ENCODE data around the gene RPL28. TPM values are rescaled to one million over a fixed set of nuclear protein-coding genes. Genes with fewer than 3 reads are reported as not detected.

RPL28 gene
- total and polyA plus RNA-seq, 2 of the 13 experiments (the other 11 are each of a cell fraction or from before 2014, with no cell fraction given) = 105 to 420 TPM

DNA sequence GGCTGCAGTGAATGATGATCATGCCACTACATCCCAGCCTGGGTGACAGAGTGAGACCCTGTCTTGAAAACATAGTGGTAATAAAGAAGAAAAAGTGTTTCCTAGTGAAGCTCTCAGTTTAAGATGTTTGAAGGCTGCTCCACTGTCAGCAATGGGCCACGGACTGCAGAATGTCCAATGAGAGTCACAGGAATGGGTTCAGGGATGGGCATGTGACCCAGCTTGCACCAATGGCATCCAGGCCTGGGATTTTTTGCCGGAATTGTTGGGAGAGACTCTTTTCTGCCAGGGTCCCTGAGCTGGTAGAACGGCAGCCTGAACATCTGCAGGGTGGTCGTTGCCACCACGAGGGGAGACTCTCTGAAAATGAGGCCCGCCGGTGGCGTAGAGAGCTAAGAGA lies 51.1 kb downstream of the RPL28 start:
- ATAC-seq (no peak), DNase-seq (ENCODE audit: low spot score) (no peak), FAIRE-seq (no peak)
- H3K27me3 ChIP-seq (ENCODE audit: control insufficient read depth in 1 of 2, insufficient read depth in 2 of 2, low read length in 2 of 2) = peaks cover 4 to 19% of the 10 kb centered on the region in 2 experiments; a peak in 4 of 5 replicates
- no peaks in the 10 kb centered on the region for H3K36me3 ChIP-seq (replicated peaks in 1 of 2; ENCODE audit: control insufficient read depth in 1 of 2, insufficient read depth in 2 of 2, low read length in 2 of 2)
- no peak overlapping the region for H3K4me2 ChIP-seq (ENCODE audit: low read depth, low read length)
- TF ChIP-seq ZNF143 (CRISPR knock-in tag; IDR thresholded peaks at IDR 0.05) (no peak), SPEN (CRISPR knock-in tag; IDR thresholded peaks at IDR 0.05; ENCODE audit: low read depth) (0 out of 2 replicates have a peak, but pooled peaks have one; percentile 3)
- H4K20me1 ChIP-seq (ENCODE audit: insufficient read depth, low read length) = peaks cover 4% of the 10 kb centered on the region; the same call in 1 of the 2 replicates
- intact Hi-C loops (cut with micrococcal nuclease; ENCODE audit: unreplicated experiment) (no loop called here), in situ Hi-C loops (cut with HindIII; ENCODE audit: extremely low pct_ligation_motif_present, low pct_unique_long_range_greater_than_20kb) (no loop called here)
- POLR2A ChIA-PET = interaction anchor here (0.7 to 1.2 kb wide), 4 partner anchors 23 to 319 kb away, joined by 3 to 8 read pairs (median 4); partner anchors contain the start of genes ISOC2 and UBE2S
- no peak overlapping the region for H3K9ac ChIP-seq (ENCODE audit: insufficient read depth, low read depth, low read length)
- no TSS peak for BruUV-seq (replicated peaks)
- no peaks in the 10 kb centered on the region for H3K9me3 ChIP-seq (ENCODE audit: low read length)
- no peak overlapping the region for H3K27ac ChIP-seq (ENCODE audit: extremely low read length, insufficient read depth, low read length)
- H3K4me3 ChIP-seq (replicated peaks in 1 of 3; ENCODE audit: insufficient read depth in 1 of 3, low read depth in 2 of 3, low read length in 3 of 3) = no peak overlapping the region
- H3K79me2 ChIP-seq (ENCODE audit: insufficient read depth, low read length) = no peaks in the 10 kb centered on the region
- CTCF ChIA-PET (ENCODE audit: low intra/inter-chr PET ratio, low total read pairs) = no interaction called here
- 17% methylated on average over 4 of the region's 8 CpGs for WGBS (ENCODE audit: low lambda C conversion rate)
- no peak overlapping the region for H2AFZ ChIP-seq (ENCODE audit: low read length)
- H3K4me1 ChIP-seq (ENCODE audit: insufficient read depth, low read length) = no peaks in the 10 kb centered on the region

DNA sequence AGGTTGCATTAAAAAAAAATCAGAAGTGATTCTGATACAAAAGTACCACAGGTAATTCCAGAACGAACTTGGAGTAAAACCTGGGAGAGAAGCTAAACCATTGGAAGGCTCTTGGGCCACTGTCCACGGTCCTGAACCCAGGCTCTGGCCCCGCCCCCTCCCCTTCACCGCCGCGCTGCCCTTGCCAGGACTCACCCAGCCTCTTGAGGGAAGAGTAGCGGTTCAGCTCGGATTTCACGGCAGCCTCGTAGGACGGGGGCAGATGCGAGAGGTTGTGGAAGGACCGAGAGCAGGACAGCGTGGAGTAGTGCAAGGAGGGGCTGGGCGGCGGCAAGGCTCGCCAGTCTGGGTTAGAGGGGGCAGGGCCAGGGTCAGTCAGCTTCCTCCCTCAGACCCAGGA lies 51.7 kb downstream of the RPL28 start:
- Histone ChIP-seq H3K27ac (ENCODE audit: extremely low read length, insufficient read depth, low read length) (no peak overlapping the region), H4K20me1 (ENCODE audit: insufficient read depth, low read length) (peaks cover 4% of the 10 kb centered on the region; the same call in 1 of the 2 replicates), H3K36me3 (replicated peaks in 1 of 2; ENCODE audit: control insufficient read depth in 1 of 2, insufficient read depth in 2 of 2, low read length in 2 of 2) (no peaks in the 10 kb centered on the region), H3K27me3 (ENCODE audit: control insufficient read depth in 1 of 2, insufficient read depth in 2 of 2, low read length in 2 of 2) (peaks cover 5 to 21% of the 10 kb centered on the region in 2 experiments; a peak in 4 of 5 replicates), H2AFZ (ENCODE audit: low read length) (no peak overlapping the region), H3K9ac (ENCODE audit: insufficient read depth, low read depth, low read length) (no peak overlapping the region), H3K4me1 (ENCODE audit: insufficient read depth, low read length) (no peaks in the 10 kb centered on the region), H3K79me2 (ENCODE audit: insufficient read depth, low read length) (no peaks in the 10 kb centered on the region), H3K4me3 (replicated peaks in 1 of 3; ENCODE audit: insufficient read depth in 1 of 3, low read depth in 2 of 3, low read length in 3 of 3) (no peak overlapping the region), H3K4me2 (ENCODE audit: low read depth, low read length) (no peak overlapping the region), H3K9me3 (ENCODE audit: low read length) (no peaks in the 10 kb centered on the region)
- ATAC-seq (peak; percentile 79), FAIRE-seq (peak; percentile 40), DNase-seq (ENCODE audit: low spot score) (peak; percentile 46)
- intact Hi-C loops (cut with micrococcal nuclease; ENCODE audit: unreplicated experiment) (no loop called here), in situ Hi-C loops (cut with HindIII; ENCODE audit: extremely low pct_ligation_motif_present, low pct_unique_long_range_greater_than_20kb) (no loop called here)
- BruUV-seq (replicated peaks) = no TSS peak
- WGBS (ENCODE audit: low lambda C conversion rate) = 4% methylated on average over 7 of the region's 17 CpGs
- ChIA-PET CTCF (ENCODE audit: low intra/inter-chr PET ratio, low total read pairs) (no interaction called here), POLR2A (interaction anchor here (1.0 to 1.2 kb wide), 3 partner anchors 23 to 30 kb away, joined by 3 to 8 read pairs (median 5); partner anchors contain the start of genes ISOC2 and UBE2S)
- TF ChIP-seq MIER2 (CRISPR knock-in tag; IDR thresholded peaks at IDR 0.05) = peak; percentile 99
- 0 out of 2 replicates have a peak, but pooled peaks have one; percentile 44 for TF ChIP-seq KLF9 (CRISPR knock-in tag; IDR thresholded peaks at IDR 0.05; ENCODE audit: low read depth)
- TF ChIP-seq, protein P1, sequence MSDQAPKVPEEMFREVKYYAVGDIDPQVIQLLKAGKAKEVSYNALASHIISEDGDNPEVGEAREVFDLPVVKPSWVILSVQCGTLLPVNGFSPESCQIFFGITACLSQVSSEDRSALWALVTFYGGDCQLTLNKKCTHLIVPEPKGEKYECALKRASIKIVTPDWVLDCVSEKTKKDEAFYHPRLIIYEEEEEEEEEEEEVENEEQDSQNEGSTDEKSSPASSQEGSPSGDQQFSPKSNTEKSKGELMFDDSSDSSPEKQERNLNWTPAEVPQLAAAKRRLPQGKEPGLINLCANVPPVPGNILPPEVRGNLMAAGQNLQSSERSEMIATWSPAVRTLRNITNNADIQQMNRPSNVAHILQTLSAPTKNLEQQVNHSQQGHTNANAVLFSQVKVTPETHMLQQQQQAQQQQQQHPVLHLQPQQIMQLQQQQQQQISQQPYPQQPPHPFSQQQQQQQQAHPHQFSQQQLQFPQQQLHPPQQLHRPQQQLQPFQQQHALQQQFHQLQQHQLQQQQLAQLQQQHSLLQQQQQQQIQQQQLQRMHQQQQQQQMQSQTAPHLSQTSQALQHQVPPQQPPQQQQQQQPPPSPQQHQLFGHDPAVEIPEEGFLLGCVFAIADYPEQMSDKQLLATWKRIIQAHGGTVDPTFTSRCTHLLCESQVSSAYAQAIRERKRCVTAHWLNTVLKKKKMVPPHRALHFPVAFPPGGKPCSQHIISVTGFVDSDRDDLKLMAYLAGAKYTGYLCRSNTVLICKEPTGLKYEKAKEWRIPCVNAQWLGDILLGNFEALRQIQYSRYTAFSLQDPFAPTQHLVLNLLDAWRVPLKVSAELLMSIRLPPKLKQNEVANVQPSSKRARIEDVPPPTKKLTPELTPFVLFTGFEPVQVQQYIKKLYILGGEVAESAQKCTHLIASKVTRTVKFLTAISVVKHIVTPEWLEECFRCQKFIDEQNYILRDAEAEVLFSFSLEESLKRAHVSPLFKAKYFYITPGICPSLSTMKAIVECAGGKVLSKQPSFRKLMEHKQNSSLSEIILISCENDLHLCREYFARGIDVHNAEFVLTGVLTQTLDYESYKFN (CRISPR knock-in tag; conservative IDR thresholded peaks at IDR 0.05) = no peak; the same call in 1 of the 2 replicates
- TF ChIP-seq CREM (IDR thresholded peaks at IDR 0.05) = no peak
- TF ChIP-seq CREM (CRISPR knock-in tag; IDR thresholded peaks at IDR 0.05) = no peak
- TF ChIP-seq CHCHD3 (CRISPR knock-in tag; IDR thresholded peaks at IDR 0.05) = no peak
- no peak for TF ChIP-seq PAF1 (CRISPR knock-in tag; IDR thresholded peaks at IDR 0.05)
- TF ChIP-seq ZNF552 (CRISPR knock-in tag; IDR thresholded peaks at IDR 0.05; ENCODE audit: borderline replicate concordance) = no peak
- TF ChIP-seq, protein P2, sequence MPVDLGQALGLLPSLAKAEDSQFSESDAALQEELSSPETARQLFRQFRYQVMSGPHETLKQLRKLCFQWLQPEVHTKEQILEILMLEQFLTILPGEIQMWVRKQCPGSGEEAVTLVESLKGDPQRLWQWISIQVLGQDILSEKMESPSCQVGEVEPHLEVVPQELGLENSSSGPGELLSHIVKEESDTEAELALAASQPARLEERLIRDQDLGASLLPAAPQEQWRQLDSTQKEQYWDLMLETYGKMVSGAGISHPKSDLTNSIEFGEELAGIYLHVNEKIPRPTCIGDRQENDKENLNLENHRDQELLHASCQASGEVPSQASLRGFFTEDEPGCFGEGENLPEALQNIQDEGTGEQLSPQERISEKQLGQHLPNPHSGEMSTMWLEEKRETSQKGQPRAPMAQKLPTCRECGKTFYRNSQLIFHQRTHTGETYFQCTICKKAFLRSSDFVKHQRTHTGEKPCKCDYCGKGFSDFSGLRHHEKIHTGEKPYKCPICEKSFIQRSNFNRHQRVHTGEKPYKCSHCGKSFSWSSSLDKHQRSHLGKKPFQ (CRISPR knock-in tag; IDR thresholded peaks at IDR 0.05; ENCODE audit: insufficient replicate concordance) = no peak
- TF ChIP-seq RXRA (CRISPR knock-in tag; IDR thresholded peaks at IDR 0.05) = no peak
- no peak for TF ChIP-seq ZNF510 (CRISPR knock-in tag; IDR thresholded peaks at IDR 0.05; ENCODE audit: low read depth)
- no peak for TF ChIP-seq ZNF33B (CRISPR knock-in tag; IDR thresholded peaks at IDR 0.05)
- peak; percentile 68; the same call in 1 of the 2 replicates for TF ChIP-seq ZNF335 (CRISPR knock-in tag; IDR thresholded peaks at IDR 0.05)

All from HepG2 (cell line).